Measurements from ENCODE around the gene PTPN6. TPM values are rescaled to one million over a fixed set of nuclear protein-coding genes. Genes with fewer than 3 reads are reported as not detected.

The PTPN6 gene
- total RNA-seq, 2 donors from 2014 or later, result 35.7 to 68.0 TPM

DNA sequence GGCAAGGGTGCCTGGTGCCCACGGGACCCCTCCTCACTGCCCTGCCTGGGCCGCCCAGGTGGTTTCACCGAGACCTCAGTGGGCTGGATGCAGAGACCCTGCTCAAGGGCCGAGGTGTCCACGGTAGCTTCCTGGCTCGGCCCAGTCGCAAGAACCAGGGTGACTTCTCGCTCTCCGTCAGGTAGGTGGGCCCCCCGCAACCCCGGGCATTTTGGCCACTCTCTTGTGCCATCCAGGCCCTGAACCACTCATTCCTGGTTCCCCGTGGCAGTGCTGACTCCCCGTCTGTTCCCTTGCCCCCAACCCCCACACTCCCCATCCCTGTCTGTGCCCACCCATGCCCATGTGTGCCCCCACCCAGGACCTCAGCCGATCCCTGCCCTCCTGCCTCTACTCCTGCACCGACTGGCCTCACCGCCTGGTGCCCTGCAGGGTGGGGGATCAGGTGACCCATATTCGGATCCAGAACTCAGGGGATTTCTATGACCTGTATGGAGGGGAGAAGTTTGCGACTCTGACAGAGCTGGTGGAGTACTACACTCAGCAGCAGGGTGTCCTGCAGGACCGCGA is 480 bp downstream of the PTPN6 start:
- Mint-ChIP-seq H3K4me3 (no peak overlapping the region), H3K9me3 (no peaks in the 10 kb centered on the region), H3K27me3 (ENCODE audit: insufficient read depth) (no peaks in the 10 kb centered on the region), H3K36me3 (ENCODE audit: low read depth) (peaks cover 15% of the 10 kb centered on the region), H3K4me1 (peaks cover 10% of the 10 kb centered on the region), H3K27ac (no peak overlapping the region)
- H3K9ac ChIP-seq (ENCODE audit: extremely low read depth, low read length, poor library complexity, severe bottlenecking), result no peak overlapping the region
- H3K9me3 ChIP-seq (ENCODE audit: control insufficient read depth, low read length), result no peaks in the 10 kb centered on the region
- H3K27me3 ChIP-seq (ENCODE audit: control insufficient read depth, insufficient read depth, low read length, poor library complexity, severe bottlenecking), result no peaks in the 10 kb centered on the region
- H3K4me1 ChIP-seq (ENCODE audit: control insufficient read depth, insufficient read depth, low read length), result no peaks in the 10 kb centered on the region
- H3K27ac ChIP-seq (ENCODE audit: low read depth, low read length), result no peak overlapping the region
- no peak overlapping the region for H3K4me3 ChIP-seq (ENCODE audit: low read length)
- WGBS, 2 experiments (ENCODE audit: insufficient coverage in 1 of 2, insufficient read length in 1 of 2), result 94% methylated on average over 11 to 20 of the region's 20 CpGs
- no peaks in the 10 kb centered on the region for H3K36me3 ChIP-seq (ENCODE audit: control insufficient read depth, insufficient read depth, low read length)
- TF ChIP-seq, protein P1, sequence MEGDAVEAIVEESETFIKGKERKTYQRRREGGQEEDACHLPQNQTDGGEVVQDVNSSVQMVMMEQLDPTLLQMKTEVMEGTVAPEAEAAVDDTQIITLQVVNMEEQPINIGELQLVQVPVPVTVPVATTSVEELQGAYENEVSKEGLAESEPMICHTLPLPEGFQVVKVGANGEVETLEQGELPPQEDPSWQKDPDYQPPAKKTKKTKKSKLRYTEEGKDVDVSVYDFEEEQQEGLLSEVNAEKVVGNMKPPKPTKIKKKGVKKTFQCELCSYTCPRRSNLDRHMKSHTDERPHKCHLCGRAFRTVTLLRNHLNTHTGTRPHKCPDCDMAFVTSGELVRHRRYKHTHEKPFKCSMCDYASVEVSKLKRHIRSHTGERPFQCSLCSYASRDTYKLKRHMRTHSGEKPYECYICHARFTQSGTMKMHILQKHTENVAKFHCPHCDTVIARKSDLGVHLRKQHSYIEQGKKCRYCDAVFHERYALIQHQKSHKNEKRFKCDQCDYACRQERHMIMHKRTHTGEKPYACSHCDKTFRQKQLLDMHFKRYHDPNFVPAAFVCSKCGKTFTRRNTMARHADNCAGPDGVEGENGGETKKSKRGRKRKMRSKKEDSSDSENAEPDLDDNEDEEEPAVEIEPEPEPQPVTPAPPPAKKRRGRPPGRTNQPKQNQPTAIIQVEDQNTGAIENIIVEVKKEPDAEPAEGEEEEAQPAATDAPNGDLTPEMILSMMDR (conservative IDR thresholded peaks at IDR 0.05), result no peak
- no peak for DNase-seq

DNA sequence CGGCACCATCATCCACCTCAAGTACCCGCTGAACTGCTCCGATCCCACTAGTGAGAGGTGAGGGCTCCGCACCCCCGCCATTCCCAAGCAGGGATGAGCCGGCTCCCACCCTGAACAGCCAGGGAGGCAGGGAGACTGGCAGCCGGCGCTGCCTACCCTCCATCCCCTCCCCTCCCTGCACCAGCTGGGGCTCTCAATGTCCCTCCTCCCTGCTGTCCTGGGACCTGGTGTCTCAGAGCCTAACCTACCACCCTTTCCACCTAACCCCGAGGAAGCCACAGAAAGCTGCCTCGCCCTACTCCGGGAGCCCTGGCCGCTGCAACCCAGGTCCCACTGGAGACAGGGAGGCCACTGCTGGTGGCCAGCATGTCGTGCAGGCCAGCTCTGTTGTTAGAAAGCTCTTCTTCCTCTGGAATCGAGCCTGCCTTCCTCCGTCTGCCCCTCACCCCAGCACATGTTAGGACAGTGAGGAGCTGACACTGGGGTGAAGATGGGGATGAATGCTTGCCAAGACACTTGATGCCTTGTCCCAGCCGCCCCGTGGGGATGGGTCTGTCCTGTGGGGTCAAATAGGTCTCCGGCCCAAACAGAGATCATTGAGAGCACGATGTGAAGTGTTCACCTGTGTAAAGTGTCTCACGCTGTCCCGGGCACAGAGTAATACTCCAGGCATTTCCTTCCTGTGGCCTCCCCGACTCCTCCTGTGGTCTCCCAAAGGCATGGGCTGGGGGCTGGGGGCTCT is 1.1 kb downstream of the PTPN6 start:
- H3K4me3 ChIP-seq (ENCODE audit: low read length), result no peak overlapping the region
- H3K9me3 ChIP-seq (ENCODE audit: control insufficient read depth, low read length), result no peaks in the 10 kb centered on the region
- H3K27me3 ChIP-seq (ENCODE audit: control insufficient read depth, insufficient read depth, low read length, poor library complexity, severe bottlenecking), result no peaks in the 10 kb centered on the region
- TF ChIP-seq, protein P1 (conservative IDR thresholded peaks at IDR 0.05), result no peak
- H3K36me3 ChIP-seq (ENCODE audit: control insufficient read depth, insufficient read depth, low read length), result no peaks in the 10 kb centered on the region
- no peaks in the 10 kb centered on the region for H3K4me1 ChIP-seq (ENCODE audit: control insufficient read depth, insufficient read depth, low read length)
- no peak overlapping the region for H3K4me3 Mint-ChIP-seq
- H3K27me3 Mint-ChIP-seq (ENCODE audit: insufficient read depth), result no peaks in the 10 kb centered on the region
- H3K36me3 Mint-ChIP-seq (ENCODE audit: low read depth), result peaks cover 17% of the 10 kb centered on the region
- no peak overlapping the region for H3K9ac ChIP-seq (ENCODE audit: extremely low read depth, low read length, poor library complexity, severe bottlenecking)
- WGBS, 2 experiments (ENCODE audit: insufficient coverage in 1 of 2, insufficient read length in 1 of 2), result 79 to 94% methylated on average over 9 to 22 of the region's 22 CpGs
- H3K27ac ChIP-seq (ENCODE audit: low read depth, low read length), result no peak overlapping the region
- DNase-seq, result peak; percentile 55
- H3K27ac Mint-ChIP-seq, result no peak overlapping the region
- peaks cover 6% of the 10 kb centered on the region for H3K4me1 Mint-ChIP-seq
- no peaks in the 10 kb centered on the region for H3K9me3 Mint-ChIP-seq

DNA sequence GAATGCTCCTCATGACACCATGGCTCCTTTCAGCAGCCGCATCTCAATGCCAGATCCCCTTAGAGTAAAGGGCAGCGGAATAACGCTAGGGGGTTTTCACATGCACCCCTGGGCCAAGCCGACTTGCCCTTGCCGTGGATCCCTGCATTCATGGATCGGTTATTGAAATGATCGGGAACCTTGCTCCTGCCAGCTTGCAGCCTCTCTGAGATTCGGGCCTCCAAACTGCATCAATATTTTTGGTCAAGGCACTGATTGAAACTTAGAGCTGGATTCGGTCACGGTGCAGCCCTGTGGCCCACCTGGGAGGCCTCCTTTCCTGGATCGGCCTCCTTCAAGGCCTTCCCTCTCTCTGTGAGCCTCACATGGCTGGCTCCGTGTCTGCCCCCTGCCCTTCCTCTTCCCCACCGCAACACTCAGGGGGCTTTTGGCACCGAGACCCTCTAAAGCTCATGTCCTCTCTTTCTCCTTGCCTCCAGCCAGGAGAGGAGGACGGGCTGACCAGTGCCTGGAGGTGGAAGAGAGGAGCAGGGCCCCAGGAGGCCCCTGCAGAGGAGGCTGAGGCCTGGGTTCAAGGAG is 1.8 kb downstream of the PTPN6 start:
- Histone ChIP-seq H3K4me3 (ENCODE audit: low read length) (no peak overlapping the region), H3K36me3 (ENCODE audit: control insufficient read depth, insufficient read depth, low read length) (no peaks in the 10 kb centered on the region), H3K4me1 (ENCODE audit: control insufficient read depth, insufficient read depth, low read length) (no peaks in the 10 kb centered on the region), H3K27ac (ENCODE audit: low read depth, low read length) (no peak overlapping the region), H3K9ac (ENCODE audit: extremely low read depth, low read length, poor library complexity, severe bottlenecking) (no peak overlapping the region), H3K9me3 (ENCODE audit: control insufficient read depth, low read length) (no peaks in the 10 kb centered on the region), H3K27me3 (ENCODE audit: control insufficient read depth, insufficient read depth, low read length, poor library complexity, severe bottlenecking) (no peaks in the 10 kb centered on the region)
- Mint-ChIP-seq H3K4me3 (no peak overlapping the region), H3K9me3 (no peaks in the 10 kb centered on the region), H3K27ac (no peak overlapping the region), H3K27me3 (ENCODE audit: insufficient read depth) (no peaks in the 10 kb centered on the region), H3K4me1 (peaks cover 6% of the 10 kb centered on the region), H3K36me3 (ENCODE audit: low read depth) (peaks cover 17% of the 10 kb centered on the region)
- WGBS, 2 experiments (ENCODE audit: insufficient coverage in 1 of 2, insufficient read length in 1 of 2), result 93 to 98% methylated on average over 13 to 15 of the region's 15 CpGs
- TF ChIP-seq, protein P1 (conservative IDR thresholded peaks at IDR 0.05), result no peak
- DNase-seq, result no peak

Data from endodermal cell (in vitro differentiated cells).